HepG2 (cell line): Measurements from ENCODE around the gene OBI1. TPM values are rescaled to one million over a fixed set of nuclear protein-coding genes. Genes with fewer than 3 reads are reported as not detected.

ENCODE experiments used
- EED ChIP-seq: sonication (generic); formaldehyde crosslinking; IDR thresholded peaks from 2 replicates; pipeline ENCODE4 v1.5.0; 2020; ENCODE audit warnings: mild to moderate bottlenecking, missing genetic modification reagents
- HMG20A ChIP-seq: IDR thresholded peaks from 2 replicates; pipeline ENCODE4 v1.6.1; 2016; ENCODE audit warnings: borderline replicate concordance
- MEF2D ChIP-seq: sonication (generic); formaldehyde crosslinking; IDR thresholded peaks from 2 replicates; pipeline ENCODE4 v1.5.1; 2020; ENCODE audit warnings: mild to moderate bottlenecking, missing genetic modification reagents
- NCOA5 ChIP-seq: sonication (generic); formaldehyde crosslinking; IDR thresholded peaks from 2 replicates; pipeline ENCODE4 v1.4.0; 2020; ENCODE audit warnings: missing genetic modification reagents
- ZMYM3 ChIP-seq: sonication (generic); formaldehyde crosslinking; IDR thresholded peaks from 2 replicates; pipeline ENCODE4 v1.5.1; 2020; ENCODE audit warnings: mild to moderate bottlenecking, missing genetic modification reagents
- ZNF382 ChIP-seq: sonication (generic); formaldehyde crosslinking; IDR thresholded peaks from 2 replicates; pipeline ENCODE4 v1.5.0; 2020; ENCODE audit warnings: missing genetic modification reagents, mild to moderate bottlenecking, borderline replicate concordance
- ZNF777 ChIP-seq: sonication (generic); formaldehyde crosslinking; IDR thresholded peaks from 2 replicates; pipeline ENCODE4 v1.4.0; 2020; ENCODE audit warnings: missing genetic modification reagents
- polyA plus RNA-seq, 8 experiments: library from polyadenylated mRNA; depleted of rRNA in 3 of 8; stranded (reverse) in 7 of 8; unstranded in 1 of 8; fragments of >200 nt; fragmentation: Illumina TruSeq in 4 of 8; extraction: Trizol in 4 of 8; gene quantifications; 2 replicates each; pipeline versions ENCODE4 v1.2.1 to v1.2.3, GENCODE V29; 2011 to 2016; ENCODE audit warnings: low read depth in 4 of 8, missing spikeins in 1 of 8, mixed read lengths in 1 of 8; ENCODE audit not compliant: insufficient read depth in 1 of 8
- total RNA-seq, 5 experiments: library from RNA; depleted of rRNA; stranded (reverse); fragments of >200 nt; fragmentation: Illumina TruSeq; extraction: Trizol; gene quantifications; 2 replicates each; pipeline ENCODE4 v1.2.3, GENCODE V29; 2016; ENCODE audit warnings: low read depth in 1 of 5
- TF ChIP-seq, protein P1 (sequence below): IDR thresholded peaks from 2 replicates; pipeline ENCODE4 v1.6.1; 2016; ENCODE audit warnings: low read depth, borderline replicate concordance
- TF ChIP-seq, protein P2 (sequence below): sonication (generic); formaldehyde crosslinking; IDR thresholded peaks from 2 replicates; pipeline ENCODE4 v1.4.0; 2020; ENCODE audit warnings: missing genetic modification reagents, borderline replicate concordance
- TF ChIP-seq, protein P3 (sequence below): IDR thresholded peaks from 2 replicates; pipeline ENCODE4 v1.6.1; 2016; ENCODE audit warnings: missing compliant biosample characterization, missing genetic modification reagents, borderline replicate concordance
- TF ChIP-seq, protein P4 (sequence below): sonication (generic); formaldehyde crosslinking; IDR thresholded peaks from 2 replicates; pipeline ENCODE4 v1.4.0; 2020; ENCODE audit warnings: missing genetic modification reagents
- TF ChIP-seq, protein P5 (sequence below): sonication (generic); formaldehyde crosslinking; IDR thresholded peaks from 2 replicates; pipeline ENCODE4 v1.4.0; 2020; ENCODE audit warnings: low read depth, mild to moderate bottlenecking, missing genetic modification reagents

OBI1 gene
- total and polyA plus RNA-seq, 2 of the 13 experiments (the other 11 are each of a cell fraction or from before 2014, with no cell fraction given), result 7.8 to 23.5 TPM

DNA sequence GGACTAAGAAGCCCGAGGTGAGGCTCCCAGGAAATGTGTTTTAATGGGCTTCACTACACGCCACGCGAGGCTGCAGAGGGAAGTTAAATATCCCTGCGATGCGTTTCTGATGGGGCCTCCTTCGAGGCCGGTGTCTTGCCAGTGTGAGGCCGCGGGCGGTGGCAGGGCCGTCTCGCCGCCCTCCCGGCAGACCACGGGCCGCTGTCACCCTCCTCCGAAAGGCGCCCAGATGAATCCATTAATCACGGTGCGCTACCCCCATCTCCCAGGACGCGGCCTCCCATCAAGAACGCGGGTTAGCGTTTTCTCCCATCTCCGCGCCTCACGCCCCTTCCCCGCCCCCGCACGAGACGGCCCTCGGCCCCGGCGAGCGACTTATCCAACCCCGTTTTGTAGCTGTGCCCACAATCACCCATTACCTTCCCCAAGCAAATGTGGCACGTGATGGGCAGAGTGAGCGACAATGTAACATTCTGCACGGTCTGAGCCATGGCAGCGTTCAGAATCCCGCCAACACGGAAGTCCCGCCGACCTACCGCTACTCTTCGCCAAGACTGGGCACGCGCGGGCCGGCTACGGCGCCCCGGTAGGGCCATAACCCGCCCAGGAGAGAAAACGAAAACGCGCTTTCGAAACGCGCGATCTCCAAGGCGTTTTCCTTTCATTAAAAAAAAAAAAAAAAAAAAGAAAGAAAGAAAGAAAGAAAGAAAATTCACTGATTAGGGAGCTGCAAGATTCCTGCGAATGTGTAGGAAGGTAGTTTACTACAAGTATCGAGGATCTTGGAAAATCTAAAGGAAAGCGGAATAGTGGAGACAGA is at the start of gene OBI1 (continued):
- TF ChIP-seq, protein P1, sequence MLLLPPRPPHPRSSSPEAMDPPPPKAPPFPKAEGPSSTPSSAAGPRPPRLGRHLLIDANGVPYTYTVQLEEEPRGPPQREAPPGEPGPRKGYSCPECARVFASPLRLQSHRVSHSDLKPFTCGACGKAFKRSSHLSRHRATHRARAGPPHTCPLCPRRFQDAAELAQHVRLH (CRISPR knock-in tag), result peak; percentile 86; the same call in 1 of the 2 replicates
- peak; percentile 37; the same call in 1 of the 2 replicates for TF ChIP-seq ZMYM3 (CRISPR knock-in tag)
- TF ChIP-seq ZNF777 (CRISPR knock-in tag), result peak; percentile 44; the same call in 1 of the 2 replicates
- TF ChIP-seq MEF2D, result no peak; the same call in 1 of the 2 replicates
- TF ChIP-seq ZNF382 (CRISPR knock-in tag), result no peak
- TF ChIP-seq, protein P2, sequence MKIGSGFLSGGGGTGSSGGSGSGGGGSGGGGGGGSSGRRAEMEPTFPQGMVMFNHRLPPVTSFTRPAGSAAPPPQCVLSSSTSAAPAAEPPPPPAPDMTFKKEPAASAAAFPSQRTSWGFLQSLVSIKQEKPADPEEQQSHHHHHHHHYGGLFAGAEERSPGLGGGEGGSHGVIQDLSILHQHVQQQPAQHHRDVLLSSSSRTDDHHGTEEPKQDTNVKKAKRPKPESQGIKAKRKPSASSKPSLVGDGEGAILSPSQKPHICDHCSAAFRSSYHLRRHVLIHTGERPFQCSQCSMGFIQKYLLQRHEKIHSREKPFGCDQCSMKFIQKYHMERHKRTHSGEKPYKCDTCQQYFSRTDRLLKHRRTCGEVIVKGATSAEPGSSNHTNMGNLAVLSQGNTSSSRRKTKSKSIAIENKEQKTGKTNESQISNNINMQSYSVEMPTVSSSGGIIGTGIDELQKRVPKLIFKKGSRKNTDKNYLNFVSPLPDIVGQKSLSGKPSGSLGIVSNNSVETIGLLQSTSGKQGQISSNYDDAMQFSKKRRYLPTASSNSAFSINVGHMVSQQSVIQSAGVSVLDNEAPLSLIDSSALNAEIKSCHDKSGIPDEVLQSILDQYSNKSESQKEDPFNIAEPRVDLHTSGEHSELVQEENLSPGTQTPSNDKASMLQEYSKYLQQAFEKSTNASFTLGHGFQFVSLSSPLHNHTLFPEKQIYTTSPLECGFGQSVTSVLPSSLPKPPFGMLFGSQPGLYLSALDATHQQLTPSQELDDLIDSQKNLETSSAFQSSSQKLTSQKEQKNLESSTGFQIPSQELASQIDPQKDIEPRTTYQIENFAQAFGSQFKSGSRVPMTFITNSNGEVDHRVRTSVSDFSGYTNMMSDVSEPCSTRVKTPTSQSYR (CRISPR knock-in tag), result no peak
- TF ChIP-seq NCOA5 (CRISPR knock-in tag), result no peak
- TF ChIP-seq, protein P3, sequence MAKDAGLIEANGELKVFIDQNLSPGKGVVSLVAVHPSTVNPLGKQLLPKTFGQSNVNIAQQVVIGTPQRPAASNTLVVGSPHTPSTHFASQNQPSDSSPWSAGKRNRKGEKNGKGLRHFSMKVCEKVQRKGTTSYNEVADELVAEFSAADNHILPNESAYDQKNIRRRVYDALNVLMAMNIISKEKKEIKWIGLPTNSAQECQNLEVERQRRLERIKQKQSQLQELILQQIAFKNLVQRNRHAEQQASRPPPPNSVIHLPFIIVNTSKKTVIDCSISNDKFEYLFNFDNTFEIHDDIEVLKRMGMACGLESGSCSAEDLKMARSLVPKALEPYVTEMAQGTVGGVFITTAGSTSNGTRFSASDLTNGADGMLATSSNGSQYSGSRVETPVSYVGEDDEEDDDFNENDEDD (CRISPR knock-in tag), result peak; percentile 97
- TF ChIP-seq, protein P4, sequence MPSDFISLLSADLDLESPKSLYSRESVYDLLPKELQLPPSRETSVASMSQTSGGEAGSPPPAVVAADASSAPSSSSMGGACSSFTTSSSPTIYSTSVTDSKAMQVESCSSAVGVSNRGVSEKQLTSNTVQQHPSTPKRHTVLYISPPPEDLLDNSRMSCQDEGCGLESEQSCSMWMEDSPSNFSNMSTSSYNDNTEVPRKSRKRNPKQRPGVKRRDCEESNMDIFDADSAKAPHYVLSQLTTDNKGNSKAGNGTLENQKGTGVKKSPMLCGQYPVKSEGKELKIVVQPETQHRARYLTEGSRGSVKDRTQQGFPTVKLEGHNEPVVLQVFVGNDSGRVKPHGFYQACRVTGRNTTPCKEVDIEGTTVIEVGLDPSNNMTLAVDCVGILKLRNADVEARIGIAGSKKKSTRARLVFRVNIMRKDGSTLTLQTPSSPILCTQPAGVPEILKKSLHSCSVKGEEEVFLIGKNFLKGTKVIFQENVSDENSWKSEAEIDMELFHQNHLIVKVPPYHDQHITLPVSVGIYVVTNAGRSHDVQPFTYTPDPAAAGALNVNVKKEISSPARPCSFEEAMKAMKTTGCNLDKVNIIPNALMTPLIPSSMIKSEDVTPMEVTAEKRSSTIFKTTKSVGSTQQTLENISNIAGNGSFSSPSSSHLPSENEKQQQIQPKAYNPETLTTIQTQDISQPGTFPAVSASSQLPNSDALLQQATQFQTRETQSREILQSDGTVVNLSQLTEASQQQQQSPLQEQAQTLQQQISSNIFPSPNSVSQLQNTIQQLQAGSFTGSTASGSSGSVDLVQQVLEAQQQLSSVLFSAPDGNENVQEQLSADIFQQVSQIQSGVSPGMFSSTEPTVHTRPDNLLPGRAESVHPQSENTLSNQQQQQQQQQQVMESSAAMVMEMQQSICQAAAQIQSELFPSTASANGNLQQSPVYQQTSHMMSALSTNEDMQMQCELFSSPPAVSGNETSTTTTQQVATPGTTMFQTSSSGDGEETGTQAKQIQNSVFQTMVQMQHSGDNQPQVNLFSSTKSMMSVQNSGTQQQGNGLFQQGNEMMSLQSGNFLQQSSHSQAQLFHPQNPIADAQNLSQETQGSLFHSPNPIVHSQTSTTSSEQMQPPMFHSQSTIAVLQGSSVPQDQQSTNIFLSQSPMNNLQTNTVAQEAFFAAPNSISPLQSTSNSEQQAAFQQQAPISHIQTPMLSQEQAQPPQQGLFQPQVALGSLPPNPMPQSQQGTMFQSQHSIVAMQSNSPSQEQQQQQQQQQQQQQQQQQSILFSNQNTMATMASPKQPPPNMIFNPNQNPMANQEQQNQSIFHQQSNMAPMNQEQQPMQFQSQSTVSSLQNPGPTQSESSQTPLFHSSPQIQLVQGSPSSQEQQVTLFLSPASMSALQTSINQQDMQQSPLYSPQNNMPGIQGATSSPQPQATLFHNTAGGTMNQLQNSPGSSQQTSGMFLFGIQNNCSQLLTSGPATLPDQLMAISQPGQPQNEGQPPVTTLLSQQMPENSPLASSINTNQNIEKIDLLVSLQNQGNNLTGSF (CRISPR knock-in tag), result no peak
- peak; percentile 51; the same call in 1 of the 2 replicates for TF ChIP-seq EED (CRISPR knock-in tag)
- TF ChIP-seq HMG20A (CRISPR knock-in tag), result no peak
- TF ChIP-seq, protein P5, sequence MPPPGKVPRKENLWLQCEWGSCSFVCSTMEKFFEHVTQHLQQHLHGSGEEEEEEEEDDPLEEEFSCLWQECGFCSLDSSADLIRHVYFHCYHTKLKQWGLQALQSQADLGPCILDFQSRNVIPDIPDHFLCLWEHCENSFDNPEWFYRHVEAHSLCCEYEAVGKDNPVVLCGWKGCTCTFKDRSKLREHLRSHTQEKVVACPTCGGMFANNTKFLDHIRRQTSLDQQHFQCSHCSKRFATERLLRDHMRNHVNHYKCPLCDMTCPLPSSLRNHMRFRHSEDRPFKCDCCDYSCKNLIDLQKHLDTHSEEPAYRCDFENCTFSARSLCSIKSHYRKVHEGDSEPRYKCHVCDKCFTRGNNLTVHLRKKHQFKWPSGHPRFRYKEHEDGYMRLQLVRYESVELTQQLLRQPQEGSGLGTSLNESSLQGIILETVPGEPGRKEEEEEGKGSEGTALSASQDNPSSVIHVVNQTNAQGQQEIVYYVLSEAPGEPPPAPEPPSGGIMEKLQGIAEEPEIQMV (CRISPR knock-in tag), result no peak
